Measurements from ENCODE around the gene PAX8. TPM values are rescaled to one million over a fixed set of nuclear protein-coding genes. Genes with fewer than 3 reads are reported as not detected.
A peak's percentile ranks its signal among the peaks of the same experiment; 100 is the strongest.
"Not testable (repeated sequence)": the region's sequence is repeated elsewhere in the genome, so short reads cannot be mapped to it uniquely, and the experiment has no call there.

PAX8 gene
- 1.8 TPM for polyA plus RNA-seq (2012; ENCODE audit: missing spikeins)

DNA sequence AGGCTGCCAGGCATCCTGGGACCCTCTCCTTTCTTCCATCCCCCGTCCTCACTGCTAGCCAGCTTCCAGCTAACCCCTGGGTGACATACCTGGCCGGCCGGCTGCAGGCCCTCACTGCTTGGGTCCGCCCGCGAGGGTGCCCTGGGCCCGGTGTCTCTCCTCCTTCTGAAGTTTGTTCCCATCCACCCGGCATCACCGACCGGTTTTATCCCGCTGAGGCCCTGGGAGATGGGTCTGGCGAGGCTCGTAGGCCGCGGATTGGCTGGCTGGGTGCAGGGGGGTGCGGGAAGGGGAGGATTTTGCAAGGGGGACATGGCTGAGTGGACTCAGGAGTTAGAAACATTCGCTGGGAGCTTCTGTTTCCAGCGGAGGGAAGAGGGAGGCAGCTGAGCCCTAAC is at the start of gene PAX8:
PAX8 (minus strand) TSS at position 180 of the 398 bp plus-strand sequence. CDS start 527 bp downstream, outside the sequence.
- FAIRE-seq = no peak
- DNase-seq (ENCODE audit: insufficient read length) = no peak
- TF ChIP-seq POLR2A (IDR thresholded peaks at IDR 0.05; ENCODE audit: low read depth, low read length) (no peak), TAF1 (IDR thresholded peaks at IDR 0.05; ENCODE audit: borderline replicate concordance, low read depth, low read length) (no peak), POLR2AphosphoS5 (IDR thresholded peaks at IDR 0.05; ENCODE audit: low read depth, low read length) (no peak)

DNA sequence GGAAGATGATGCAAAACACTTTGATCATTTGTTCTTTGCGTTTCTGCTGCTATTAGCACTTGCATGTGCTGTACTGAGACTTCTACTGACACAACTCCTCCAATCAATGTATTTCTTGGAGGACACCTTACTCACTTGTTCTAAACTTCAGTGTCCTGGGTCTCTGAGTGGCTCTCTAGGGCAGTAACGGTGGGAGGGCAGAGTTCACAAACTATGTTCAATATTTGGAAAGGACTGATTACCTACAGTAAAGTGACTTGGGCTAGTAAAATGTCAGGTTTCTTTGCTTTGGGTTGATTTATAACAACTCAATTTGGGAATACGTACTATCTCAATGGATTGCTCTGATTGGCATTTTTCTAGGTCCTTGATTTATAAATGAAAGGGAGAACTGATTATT is 49.3 kb upstream of the PAX8 start:
- DNase-seq (ENCODE audit: insufficient read length) (no peak), FAIRE-seq (no peak)
- TF ChIP-seq POLR2A (IDR thresholded peaks at IDR 0.05; ENCODE audit: low read depth, low read length) = no peak
- TF ChIP-seq POLR2AphosphoS5 (IDR thresholded peaks at IDR 0.05; ENCODE audit: low read depth, low read length) = no peak
- no peak for TF ChIP-seq TAF1 (IDR thresholded peaks at IDR 0.05; ENCODE audit: borderline replicate concordance, low read depth, low read length)

GRCh38 chr2:113325161-113325731 is 46.5 kb upstream of the PAX8 start:
- not testable (repeated sequence) for DNase-seq (ENCODE audit: insufficient read length); FAIRE-seq

DNA sequence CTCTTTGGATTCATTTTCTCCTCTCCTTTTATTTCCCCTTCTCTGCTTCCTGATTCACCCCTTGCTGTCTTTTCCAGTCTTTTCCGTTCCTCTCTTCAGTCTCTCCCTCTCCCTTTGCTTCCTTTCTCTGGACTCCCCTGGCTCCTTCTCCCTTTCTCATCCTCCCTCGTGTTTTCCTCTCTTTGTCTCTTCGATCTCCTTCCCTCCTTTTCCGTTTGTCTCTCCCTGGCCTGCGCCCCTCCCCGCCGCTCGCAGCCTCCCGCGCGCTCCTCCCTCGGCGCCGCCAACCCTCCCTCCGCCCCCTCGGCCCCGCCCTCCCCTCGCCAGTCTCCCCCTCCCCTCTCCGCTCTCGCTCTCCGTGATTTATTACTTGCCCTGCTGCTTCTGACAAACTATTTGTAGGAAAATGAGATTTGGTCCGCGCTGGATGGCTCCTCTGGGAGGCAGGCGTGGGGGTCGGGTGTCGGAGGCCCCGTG is 46.0 kb upstream of the PAX8 start:
- FAIRE-seq (no peak), DNase-seq (ENCODE audit: insufficient read length) (peak; percentile 53)
- TF ChIP-seq POLR2AphosphoS5 (IDR thresholded peaks at IDR 0.05; ENCODE audit: low read depth, low read length) (no peak), TAF1 (IDR thresholded peaks at IDR 0.05; ENCODE audit: borderline replicate concordance, low read depth, low read length) (no peak), POLR2A (IDR thresholded peaks at IDR 0.05; ENCODE audit: low read depth, low read length) (no peak)

GRCh38 chr2:113323129-113323528 is 44.4 kb upstream of the PAX8 start:
- not testable (repeated sequence) for DNase-seq (ENCODE audit: insufficient read length); FAIRE-seq

GRCh38 chr2:113320106-113320505 is 41.4 kb upstream of the PAX8 start:
- FAIRE-seq; DNase-seq (ENCODE audit: insufficient read length): not testable (repeated sequence)

GRCh38 chr2:113318941-113319340 is 40.2 kb upstream of the PAX8 start:
- FAIRE-seq; DNase-seq (ENCODE audit: insufficient read length): not testable (repeated sequence)

DNA sequence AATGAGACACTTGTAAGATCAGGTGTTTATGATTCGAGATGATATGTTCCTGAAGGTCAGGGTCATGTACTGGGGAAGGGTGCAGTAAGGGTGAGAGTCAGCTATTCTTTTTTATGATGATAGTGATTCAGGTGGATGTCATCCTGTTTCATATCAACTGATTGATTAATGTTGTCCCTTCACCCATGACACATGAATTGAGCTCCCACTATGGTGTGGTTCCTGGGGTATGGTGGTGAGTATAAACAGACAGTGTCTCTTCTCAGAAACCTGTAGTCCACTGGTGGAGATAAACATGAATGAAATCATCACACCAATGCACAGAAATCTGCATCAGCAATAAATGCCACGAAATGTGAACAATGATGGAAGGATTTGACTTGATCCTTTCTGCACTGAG is 37.4 kb upstream of the PAX8 start:
- no peak for DNase-seq (ENCODE audit: insufficient read length)
- no peak for TF ChIP-seq TAF1 (IDR thresholded peaks at IDR 0.05; ENCODE audit: borderline replicate concordance, low read depth, low read length)
- no peak for TF ChIP-seq POLR2A (IDR thresholded peaks at IDR 0.05; ENCODE audit: low read depth, low read length)
- no peak for TF ChIP-seq POLR2AphosphoS5 (IDR thresholded peaks at IDR 0.05; ENCODE audit: low read depth, low read length)
- FAIRE-seq = no peak

DNA sequence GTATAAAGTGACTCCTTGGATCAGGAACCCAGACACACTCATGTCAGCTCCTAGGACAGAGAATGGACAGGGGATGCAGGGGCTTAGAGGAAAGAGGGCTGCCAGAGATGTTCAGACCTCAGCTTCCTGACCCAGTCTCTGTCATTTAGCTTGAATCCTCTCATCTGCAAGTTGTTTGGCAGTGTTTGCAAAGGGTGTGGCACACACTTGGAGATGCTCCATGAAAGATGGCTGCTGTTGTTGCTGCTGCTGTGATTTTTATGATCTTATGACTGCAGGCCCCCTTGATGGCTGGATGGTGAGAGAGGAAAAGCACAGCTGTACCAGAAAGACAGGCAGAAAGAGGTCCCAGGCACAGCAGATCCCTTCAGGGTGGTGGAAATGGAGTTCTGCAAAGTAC is 35.9 kb upstream of the PAX8 start:
- not testable (repeated sequence) for FAIRE-seq; DNase-seq (ENCODE audit: insufficient read length)

DNA sequence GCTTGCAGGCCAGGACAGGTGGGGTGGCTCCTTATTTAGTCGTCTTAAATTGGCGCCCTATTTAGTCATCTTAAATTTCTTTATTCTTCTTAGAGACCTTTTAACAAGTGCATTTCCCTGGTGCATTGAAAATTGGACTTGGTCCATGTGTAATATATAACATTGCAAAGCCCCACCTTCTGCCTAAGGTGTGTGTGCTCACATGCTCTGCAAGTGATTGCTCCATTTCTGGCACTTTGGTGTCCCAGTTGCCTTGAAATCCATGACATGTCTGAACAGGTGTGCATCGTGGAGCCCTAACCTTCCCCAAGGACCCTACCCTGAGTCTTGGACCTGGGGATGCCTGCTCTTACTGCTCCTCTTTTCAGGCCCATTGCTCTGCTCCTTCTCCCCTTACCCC is 35.5 kb upstream of the PAX8 start:
- FAIRE-seq; DNase-seq (ENCODE audit: insufficient read length): not testable (repeated sequence)

GRCh38 chr2:113311781-113312180 is 33.1 kb upstream of the PAX8 start:
- not testable (repeated sequence) for DNase-seq (ENCODE audit: insufficient read length)

GRCh38 chr2:113311191-113311590 is 32.5 kb upstream of the PAX8 start:
- not testable (repeated sequence) for DNase-seq (ENCODE audit: insufficient read length)
- FAIRE-seq = peak; percentile 14

More at GRCh38 chr2:113311781-113312180, 33.1 kb upstream of the PAX8 start:
- FAIRE-seq = not testable (repeated sequence)

DNA sequence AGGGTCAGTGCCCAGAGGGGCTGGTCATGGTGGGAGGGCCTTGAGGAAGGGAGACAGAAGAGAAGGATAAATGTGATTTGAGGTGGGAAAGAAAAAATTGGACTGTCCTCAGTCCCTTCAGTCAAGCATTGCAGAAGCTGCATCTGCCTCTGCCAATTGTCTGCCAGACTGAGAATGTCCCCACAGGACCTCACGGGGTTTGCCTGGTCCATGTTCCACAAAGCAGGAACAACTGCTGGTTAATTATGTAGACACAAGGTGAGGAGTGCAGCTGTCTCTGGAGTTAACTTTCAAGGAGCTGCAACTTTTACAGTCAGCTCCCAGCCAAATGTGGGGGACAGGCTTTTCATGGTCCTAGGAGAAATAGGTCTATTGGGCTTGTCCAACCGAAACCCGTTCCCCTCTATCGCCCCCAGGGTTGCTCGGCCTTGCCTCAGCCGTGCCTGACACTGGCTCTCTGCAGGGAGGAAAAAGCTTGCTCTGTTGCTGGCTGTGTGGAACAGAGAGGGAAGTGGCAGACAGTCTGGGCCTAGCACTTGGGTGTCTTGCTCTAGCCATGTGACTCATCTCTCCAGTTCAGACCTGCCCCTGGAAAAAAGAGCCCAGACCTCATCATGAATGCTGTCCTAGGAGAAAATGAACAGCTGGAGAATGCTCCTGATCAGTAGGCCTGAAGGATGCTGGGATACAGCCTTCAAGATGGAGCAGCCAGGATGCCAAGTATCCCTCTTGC is 31.1 kb upstream of the PAX8 start:
- FAIRE-seq (no peak), DNase-seq (ENCODE audit: insufficient read length) (no peak)

DNA sequence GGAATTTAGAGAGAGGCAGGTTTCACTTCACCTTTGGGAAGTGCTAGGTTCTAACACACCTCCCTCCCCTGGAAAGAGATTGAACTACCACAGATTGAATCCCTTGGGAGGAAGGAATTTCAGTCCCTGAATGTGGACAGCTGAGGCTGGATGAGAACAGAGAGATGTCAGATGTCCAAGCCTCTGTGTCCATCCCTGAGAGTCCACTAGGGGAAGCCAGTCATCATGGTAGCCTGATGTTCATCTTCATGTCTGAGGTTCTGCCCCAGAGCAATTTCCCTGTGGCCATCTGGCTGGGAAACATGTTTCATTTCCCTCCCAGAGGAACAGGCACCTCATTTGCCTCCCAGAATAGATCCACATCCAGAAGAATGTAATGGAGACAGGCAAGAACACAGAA is 30.1 kb upstream of the PAX8 start:
- not testable (repeated sequence) for DNase-seq (ENCODE audit: insufficient read length)
- peak; percentile 73 for FAIRE-seq

More for the DNA sequence above, 31.1 kb upstream of the PAX8 start:
- TF ChIP-seq POLR2AphosphoS5 (IDR thresholded peaks at IDR 0.05; ENCODE audit: low read depth, low read length) = no peak
- TF ChIP-seq TAF1 (IDR thresholded peaks at IDR 0.05; ENCODE audit: borderline replicate concordance, low read depth, low read length) = no peak
- no peak for TF ChIP-seq POLR2A (IDR thresholded peaks at IDR 0.05; ENCODE audit: low read depth, low read length)

DNA sequence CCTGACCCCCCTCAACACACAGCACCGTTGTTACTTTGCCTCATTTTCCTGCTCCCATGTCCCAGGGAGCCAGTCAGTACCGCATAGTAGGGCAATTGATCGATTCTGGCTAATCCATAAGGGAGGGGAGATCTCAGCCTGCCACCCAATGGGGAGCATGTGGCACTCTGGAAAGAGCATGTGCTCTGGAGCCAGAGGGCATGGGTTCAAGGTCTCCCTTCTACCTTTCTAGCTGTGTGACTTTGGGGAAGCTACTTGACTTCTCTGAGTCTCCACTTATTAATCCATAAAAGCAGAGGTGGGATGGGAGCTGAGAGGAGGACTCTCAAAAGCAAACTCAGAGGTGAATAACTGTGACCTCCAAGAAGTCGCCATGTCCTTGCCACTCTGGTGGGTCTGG is 27.5 kb upstream of the PAX8 start:
- FAIRE-seq = not testable (repeated sequence)

GRCh38 chr2:113305749-113306148 is 27.0 kb upstream of the PAX8 start:
- not testable (repeated sequence) for FAIRE-seq

More for the DNA sequence above, 27.5 kb upstream of the PAX8 start:
- DNase-seq (ENCODE audit: insufficient read length) = not testable (repeated sequence)

More at GRCh38 chr2:113305749-113306148, 27.0 kb upstream of the PAX8 start:
- DNase-seq (ENCODE audit: insufficient read length) = not testable (repeated sequence)

Measured in GM12892 (cell line).